Breast epithelium (tissue), 3 donors: ENCODE results near the gene GLIS1.

Experiments used
- CTCF ChIP-seq, 3 donors: fragments of 450-650 bp; IDR thresholded peaks; one replicate each; pipeline ENCODE4 v1.5.1; 2016 to 2017; ENCODE audit warnings: antibody characterized with exemption in 3 of 3, mild to moderate bottlenecking in 3 of 3, moderate library complexity in 3 of 3
- POLR2A ChIP-seq: fragments of 450-650 bp; IDR thresholded peaks from one replicate; pipeline ENCODE4 v1.6.1; 2016; ENCODE audit warnings: antibody characterized with exemption, mild to moderate bottlenecking, moderate library complexity
- POLR2AphosphoS5 ChIP-seq, 3 donors: sonication (generic); formaldehyde crosslinking; IDR thresholded peaks; one replicate each; pipeline ENCODE4 v1.6.1; 2017; ENCODE audit warnings: antibody characterized with exemption in 3 of 3

GRCh38 chr1:53520481-53520880 is 218.5 kb downstream of the GLIS1 start:
- TF ChIP-seq CTCF (IDR thresholded peaks at IDR 0.05) (no peak), POLR2A (no peak), POLR2AphosphoS5 (IDR thresholded peaks at IDR 0.05) (no peak)
